Calu3 (cell line): ENCODE results near the gene SLC15A4. TPM values are rescaled to one million over a fixed set of nuclear protein-coding genes. Genes with fewer than 3 reads are reported as not detected.

Source experiments
- BruUV-seq: library from RNA; stranded (reverse); fragments of 400-500 nt; replicated peaks from 2 replicates; lab custom pipeline; 2021; lab: Mats Ljungman, UMichigan
- CTCF ChIA-PET: fragments of 300-600 bp; sonication (Branson Sonifier 250); formaldehyde crosslinking; loops from one replicate; lab custom pipeline; 2022; ENCODE audit warnings: antibody characterized with exemption; lab: Charles Lee
- DNase-seq: peaks from one replicate; pipeline ENCODE4 v3.0.0; 2022
- H3K27ac Mint-ChIP-seq: one replicate; pipeline ENCODE4 v1.8.0; 2022; ENCODE audit warnings: mixed read lengths; ENCODE audit not compliant: unreplicated experiment
- H3K27me3 Mint-ChIP-seq: one replicate; pipeline ENCODE4 v1.8.0; 2022; ENCODE audit warnings: mixed read lengths; ENCODE audit not compliant: unreplicated experiment
- H3K36me3 Mint-ChIP-seq: one replicate; pipeline ENCODE4 v1.8.0; 2022; ENCODE audit warnings: mild to moderate bottlenecking, moderate library complexity, mixed read lengths; ENCODE audit not compliant: insufficient read depth, unreplicated experiment
- H3K4me1 Mint-ChIP-seq: one replicate; pipeline ENCODE4 v1.8.0; 2022; ENCODE audit warnings: mild to moderate bottlenecking, low read depth, mixed read lengths; ENCODE audit not compliant: unreplicated experiment
- H3K4me3 Mint-ChIP-seq: one replicate; pipeline ENCODE4 v1.8.0; 2022; ENCODE audit warnings: mild to moderate bottlenecking, low read depth, moderate library complexity, mixed read lengths; ENCODE audit not compliant: unreplicated experiment
- H3K9me3 Mint-ChIP-seq: one replicate; pipeline ENCODE4 v1.8.0; 2022; ENCODE audit warnings: low read depth, mixed read lengths; ENCODE audit not compliant: unreplicated experiment
- intact Hi-C: fragments of 100-400 bp; cut with micrococcal nuclease; formaldehyde crosslinking; loops from one replicate; pipeline ENCODE4 v1.10.0; 2022; ENCODE audit not compliant: unreplicated experiment
- total RNA-seq: library from RNA; stranded (reverse); gene quantifications from 2 replicates; pipeline ENCODE4 v1.2.3, GENCODE V29; 2022
- TF ChIP-seq, protein P1 (sequence below): fragments of 200-600 bp; IDR thresholded peaks from one replicate; pipeline ENCODE4 v1.8.0; 2022; ENCODE audit warnings: antibody characterized with exemption; ENCODE audit not compliant: unreplicated experiment

SLC15A4 gene
- total RNA-seq, 1 experiment from 2014 or later = 34.9 TPM

DNA sequence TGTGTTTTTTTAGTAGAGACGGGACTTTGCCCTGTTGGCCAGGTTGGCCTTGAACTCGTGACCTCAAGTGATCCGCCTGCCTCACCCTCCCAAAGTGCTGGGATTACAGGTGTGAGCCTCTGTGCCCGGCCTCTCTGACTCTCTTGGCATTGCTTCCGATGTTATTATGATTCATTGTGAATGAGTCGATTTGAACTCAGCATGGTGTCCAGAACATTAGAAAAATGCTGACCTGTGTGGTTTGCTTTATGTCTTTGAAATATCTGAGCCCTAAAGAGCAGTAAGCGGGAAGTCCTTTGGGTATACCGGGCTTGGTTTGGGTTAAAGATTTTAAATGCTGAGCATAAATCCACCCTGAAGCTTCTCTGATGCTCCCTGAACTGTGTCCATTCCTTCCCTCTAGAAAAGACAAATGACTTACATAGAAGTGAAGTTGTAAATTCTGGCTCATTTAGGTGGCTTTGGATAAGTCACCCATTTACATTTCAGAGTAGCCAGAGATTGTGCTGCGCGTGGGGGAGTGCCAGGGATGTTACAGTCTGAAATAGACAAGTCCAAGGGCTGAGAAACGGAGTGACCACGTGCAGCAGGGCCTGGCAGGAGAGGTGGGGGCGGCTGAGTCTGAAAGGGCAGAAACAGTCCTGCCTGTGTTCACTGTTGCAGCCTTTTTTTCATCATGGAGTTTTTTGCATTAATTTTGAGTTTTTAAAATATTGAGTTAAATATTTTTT is 39.6 kb downstream of the SLC15A4 start:
- Mint-ChIP-seq H3K27ac (no peak overlapping the region), H3K4me3 (no peak overlapping the region), H3K36me3 (no peaks in the 10 kb centered on the region), H3K9me3 (peaks cover 2% of the 10 kb centered on the region), H3K27me3 (no peaks in the 10 kb centered on the region), H3K4me1 (no peaks in the 10 kb centered on the region)
- intact Hi-C loops = loop anchor here (5.0 kb wide), 1 partner anchor 1228 kb away; no protein-coding TSS in a partner anchor
- no TSS peak for BruUV-seq
- DNase-seq = no peak
- CTCF ChIA-PET = no interaction called here
- TF ChIP-seq, protein P1, sequence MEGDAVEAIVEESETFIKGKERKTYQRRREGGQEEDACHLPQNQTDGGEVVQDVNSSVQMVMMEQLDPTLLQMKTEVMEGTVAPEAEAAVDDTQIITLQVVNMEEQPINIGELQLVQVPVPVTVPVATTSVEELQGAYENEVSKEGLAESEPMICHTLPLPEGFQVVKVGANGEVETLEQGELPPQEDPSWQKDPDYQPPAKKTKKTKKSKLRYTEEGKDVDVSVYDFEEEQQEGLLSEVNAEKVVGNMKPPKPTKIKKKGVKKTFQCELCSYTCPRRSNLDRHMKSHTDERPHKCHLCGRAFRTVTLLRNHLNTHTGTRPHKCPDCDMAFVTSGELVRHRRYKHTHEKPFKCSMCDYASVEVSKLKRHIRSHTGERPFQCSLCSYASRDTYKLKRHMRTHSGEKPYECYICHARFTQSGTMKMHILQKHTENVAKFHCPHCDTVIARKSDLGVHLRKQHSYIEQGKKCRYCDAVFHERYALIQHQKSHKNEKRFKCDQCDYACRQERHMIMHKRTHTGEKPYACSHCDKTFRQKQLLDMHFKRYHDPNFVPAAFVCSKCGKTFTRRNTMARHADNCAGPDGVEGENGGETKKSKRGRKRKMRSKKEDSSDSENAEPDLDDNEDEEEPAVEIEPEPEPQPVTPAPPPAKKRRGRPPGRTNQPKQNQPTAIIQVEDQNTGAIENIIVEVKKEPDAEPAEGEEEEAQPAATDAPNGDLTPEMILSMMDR = no peak

DNA sequence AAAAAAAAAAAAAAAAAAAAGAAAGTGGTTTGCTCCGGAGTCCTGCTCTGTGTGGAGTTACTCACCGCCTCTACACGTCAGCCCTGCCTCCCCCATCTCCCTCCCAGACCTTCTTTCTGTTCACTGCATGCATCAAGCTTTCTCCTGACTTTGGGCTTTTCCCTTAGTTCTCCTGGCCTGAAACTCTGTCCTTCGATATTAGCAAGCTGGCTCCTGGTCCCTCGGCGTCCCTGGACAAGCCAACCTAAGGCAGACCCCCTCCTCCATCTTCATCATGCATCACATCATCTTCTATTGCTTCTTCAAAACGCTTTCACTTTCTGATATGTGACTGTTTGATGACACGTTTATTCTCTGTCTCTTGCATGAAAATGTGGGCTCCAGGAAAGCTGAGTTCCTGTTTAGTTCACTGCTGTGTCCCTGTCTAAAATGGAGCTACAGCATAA is 40.6 kb downstream of the SLC15A4 start:
- CTCF ChIA-PET = interaction anchor here (0.7 kb wide), 2 partner anchors 53 to 522 kb away, joined by 3 to 5 read pairs; no protein-coding TSS in a partner anchor
- TF ChIP-seq, protein P1 = no peak
- no peaks in the 10 kb centered on the region for H3K27me3 Mint-ChIP-seq
- no peaks in the 10 kb centered on the region for H3K4me1 Mint-ChIP-seq
- intact Hi-C loops = loop anchor here (5.0 kb wide), 1 partner anchor 1229 kb away; no protein-coding TSS in a partner anchor
- no TSS peak for BruUV-seq
- DNase-seq = no peak
- no peak overlapping the region for H3K27ac Mint-ChIP-seq
- no peaks in the 10 kb centered on the region for H3K36me3 Mint-ChIP-seq
- H3K4me3 Mint-ChIP-seq = no peak overlapping the region
- peaks cover 2% of the 10 kb centered on the region for H3K9me3 Mint-ChIP-seq

DNA sequence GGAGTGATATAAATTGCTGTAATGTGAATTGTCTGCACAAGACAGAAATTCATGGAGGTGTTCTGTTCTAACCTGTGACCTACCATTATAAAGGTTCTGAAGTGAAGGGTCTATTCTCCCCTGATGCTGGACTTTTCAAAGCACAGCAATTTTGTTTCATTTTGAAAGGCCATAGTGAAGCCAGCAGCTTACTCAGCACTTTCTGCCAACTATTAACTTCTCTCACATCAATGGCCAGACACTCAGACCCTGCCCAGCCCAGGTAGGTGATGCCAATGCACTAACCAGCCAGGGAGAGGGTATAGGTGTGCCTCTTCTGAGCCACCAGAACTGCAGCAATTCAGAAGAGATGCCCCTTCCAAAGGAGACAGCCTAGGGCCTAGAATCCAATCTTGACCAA is 43.9 kb downstream of the SLC15A4 start:
- Mint-ChIP-seq H3K27ac (no peak overlapping the region), H3K4me1 (no peaks in the 10 kb centered on the region), H3K9me3 (no peaks in the 10 kb centered on the region), H3K4me3 (no peak overlapping the region), H3K36me3 (no peaks in the 10 kb centered on the region), H3K27me3 (no peaks in the 10 kb centered on the region)
- CTCF ChIA-PET = no interaction called here
- no peak for DNase-seq
- intact Hi-C loops = loop anchor here (5.0 kb wide), 1 partner anchor 1232 kb away; no protein-coding TSS in a partner anchor
- TF ChIP-seq, protein P1 = no peak
- no TSS peak for BruUV-seq

DNA sequence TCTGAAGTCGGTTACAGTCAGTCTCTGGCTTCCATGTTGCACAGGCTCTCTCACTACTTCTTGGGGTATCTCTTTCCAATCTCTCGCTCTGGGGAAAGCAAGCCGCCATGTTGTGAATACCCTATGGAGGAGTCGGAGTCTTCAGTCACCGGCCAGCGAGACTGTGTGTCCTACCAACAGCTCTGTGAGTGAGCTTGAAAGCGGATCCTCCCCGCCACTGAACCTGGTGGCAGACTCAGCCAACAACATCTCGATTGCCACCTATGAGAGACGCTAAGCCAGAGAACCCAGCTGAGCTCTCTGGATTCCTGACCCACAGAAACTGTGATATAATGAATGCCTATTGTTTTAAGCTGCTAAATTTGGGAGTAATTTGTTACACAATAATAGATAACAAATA is 51.5 kb downstream of the SLC15A4 start:
- H3K4me1 Mint-ChIP-seq = no peaks in the 10 kb centered on the region
- peaks cover 13% of the 10 kb centered on the region for H3K27me3 Mint-ChIP-seq
- no peak for DNase-seq
- H3K27ac Mint-ChIP-seq = no peak overlapping the region
- TF ChIP-seq, protein P1 = no peak
- H3K9me3 Mint-ChIP-seq = peaks cover 5% of the 10 kb centered on the region
- CTCF ChIA-PET = no interaction called here
- intact Hi-C loops = no loop called here
- no peak overlapping the region for H3K4me3 Mint-ChIP-seq
- BruUV-seq = no TSS peak
- no peaks in the 10 kb centered on the region for H3K36me3 Mint-ChIP-seq
